HUES6 (cell line): ENCODE results near the gene PNMA6A.
"Not testable (repeated sequence)": the region's sequence is repeated elsewhere in the genome, so short reads cannot be mapped to it uniquely, and the experiment has no call there.

Experiments used
- H3K27ac ChIP-seq: 2 replicates; pipeline ENCODE4 v1.7.0; 2013; ENCODE audit warnings: low read depth, mild to moderate bottlenecking, low read length, inconsistent platforms
- H3K27me3 ChIP-seq: 2 replicates; pipeline ENCODE4 v1.6.1; 2013; ENCODE audit warnings: low read length; ENCODE audit not compliant: control insufficient read depth, insufficient read depth
- H3K36me3 ChIP-seq: 2 replicates; pipeline ENCODE4 v1.6.1; 2013; ENCODE audit warnings: low read length; ENCODE audit not compliant: control insufficient read depth, insufficient read depth
- H3K4me1 ChIP-seq: 2 replicates; pipeline ENCODE4 v1.6.1; 2013; ENCODE audit warnings: low read length; ENCODE audit not compliant: control insufficient read depth, insufficient read depth
- H3K4me3 ChIP-seq: 2 replicates; pipeline ENCODE4 v1.5.1; 2013; ENCODE audit warnings: low read depth, low read length
- H3K9ac ChIP-seq: one replicate; pipeline ENCODE4 v1.6.1; 2013; ENCODE audit warnings: mild to moderate bottlenecking, low read length
- H3K9me3 ChIP-seq: 2 replicates; pipeline ENCODE4 v1.6.1; 2013; ENCODE audit warnings: low read depth, low read length; ENCODE audit not compliant: control insufficient read depth, insufficient read depth

The PNMA6A gene

DNA sequence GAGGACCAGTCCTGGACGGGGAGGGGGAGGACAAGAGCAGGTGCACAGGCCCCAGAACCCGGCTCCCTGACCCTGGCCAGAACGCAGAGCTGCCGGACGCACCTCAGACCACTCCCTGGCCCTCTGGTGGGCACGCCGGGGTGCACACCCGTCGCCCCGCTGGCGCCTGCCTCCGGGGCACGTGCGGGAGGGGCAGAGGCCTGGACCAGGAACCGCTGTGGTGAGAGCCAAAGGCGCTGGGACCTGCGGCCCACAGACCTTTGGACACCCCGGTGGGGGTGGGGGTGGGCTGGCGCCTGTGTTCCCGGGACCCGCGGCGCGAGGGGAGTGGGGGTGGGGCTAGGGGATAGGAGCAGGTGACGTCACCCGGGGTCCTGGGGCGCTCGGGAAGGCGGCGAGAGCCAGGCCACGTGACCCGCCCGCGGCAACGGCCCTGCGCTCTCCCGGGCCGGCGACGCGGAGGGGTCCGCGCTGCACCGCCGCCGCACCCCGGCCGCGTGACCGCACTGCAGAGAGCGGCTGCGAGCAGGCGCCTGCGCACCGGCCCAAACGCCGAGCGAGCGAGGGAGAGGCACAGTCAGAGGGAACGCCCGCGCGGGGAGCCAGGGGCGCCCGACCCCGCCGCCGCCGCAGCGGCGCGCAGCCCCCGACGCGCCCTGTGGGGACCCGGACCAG, at the start of gene PNMA6A:
PNMA6A (plus strand) TSS at position 546 of the 675 bp plus-strand sequence. CDS start 609 bp downstream, outside the sequence.
- not testable (repeated sequence) for H3K27me3 ChIP-seq, H3K27ac ChIP-seq, H3K9me3 ChIP-seq, H3K4me1 ChIP-seq, H3K4me3 ChIP-seq, H3K9ac ChIP-seq, H3K36me3 ChIP-seq

DNA sequence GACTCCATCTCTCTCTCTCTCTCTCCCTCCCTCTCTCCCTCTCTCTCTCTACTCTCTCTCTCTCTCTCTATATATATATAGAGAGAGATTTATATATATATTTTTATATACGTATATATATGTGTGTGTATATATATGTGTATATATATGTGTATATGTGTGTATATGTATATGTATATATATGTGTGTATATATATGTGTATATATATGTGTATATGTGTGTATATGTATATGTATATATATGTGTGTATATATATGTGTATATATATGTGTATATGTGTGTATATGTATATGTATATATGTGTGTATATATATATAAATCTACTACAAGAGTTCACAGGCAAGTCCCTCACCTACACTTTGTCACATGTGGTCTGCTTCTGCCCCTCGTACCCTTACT, 45.8 kb upstream of the PNMA6A start:
- H3K27me3 ChIP-seq = peaks cover 16% of the 10 kb centered on the region
- not testable (repeated sequence) for H3K27ac ChIP-seq, H3K9ac ChIP-seq

DNA sequence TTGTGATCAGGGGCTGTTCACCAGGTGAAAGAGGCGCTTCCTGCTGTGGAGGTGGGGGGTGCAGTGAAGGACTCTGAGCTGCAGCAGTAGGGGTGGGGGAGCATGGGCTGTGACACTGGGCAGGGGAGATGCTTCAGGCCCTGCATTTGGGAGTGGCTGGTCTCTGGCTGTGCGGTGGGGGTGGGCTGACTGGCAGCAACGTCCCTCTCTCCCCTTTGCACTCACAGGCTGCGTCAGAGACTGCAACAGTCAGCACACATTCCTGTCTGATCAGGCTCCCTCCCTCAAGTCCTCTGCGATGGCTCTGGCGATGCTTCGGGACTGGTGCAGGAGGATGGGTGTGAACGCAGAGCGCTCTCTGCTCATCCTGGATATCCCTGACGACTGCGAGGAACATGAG, 43.8 kb upstream of the PNMA6A start:
- not testable (repeated sequence) for H3K4me3 ChIP-seq, H3K9ac ChIP-seq, H3K4me1 ChIP-seq, H3K27ac ChIP-seq, H3K36me3 ChIP-seq
- Histone ChIP-seq H3K27me3 (peaks cover 25% of the 10 kb centered on the region), H3K9me3 (peaks cover 33% of the 10 kb centered on the region; the same call in 1 of the 2 replicates)

More for the DNA sequence above, 45.8 kb upstream of the PNMA6A start:
- peaks cover 24% of the 10 kb centered on the region; the same call in 1 of the 2 replicates for H3K9me3 ChIP-seq
- not testable (repeated sequence) for H3K36me3 ChIP-seq, H3K4me3 ChIP-seq, H3K4me1 ChIP-seq

DNA sequence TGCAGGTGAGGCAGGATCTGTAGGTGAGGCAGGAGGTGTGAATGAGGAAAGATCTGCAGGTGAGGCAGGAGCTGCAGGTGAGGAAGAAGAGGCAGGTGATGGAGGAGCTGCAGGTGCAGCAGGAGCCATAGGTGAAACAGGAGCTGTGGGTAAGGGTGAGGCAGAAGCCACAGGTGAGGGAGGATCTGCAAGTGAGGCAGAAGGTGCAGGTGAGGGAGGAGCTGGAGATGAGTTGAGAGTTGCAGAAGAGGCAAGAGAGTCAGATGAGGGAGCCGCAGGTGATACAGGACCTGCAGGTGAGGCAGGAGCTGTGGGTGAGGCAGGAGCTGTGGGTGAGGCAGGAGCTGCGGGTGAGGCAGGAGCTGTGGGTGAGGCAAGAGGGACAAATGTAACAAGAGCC, 43.1 kb upstream of the PNMA6A start:
- no peaks in the 10 kb centered on the region for H3K4me1 ChIP-seq
- peaks cover 39% of the 10 kb centered on the region; the same call in 1 of the 2 replicates for H3K9me3 ChIP-seq
- H3K4me3 ChIP-seq = no peak overlapping the region
- peaks cover 25% of the 10 kb centered on the region for H3K27me3 ChIP-seq
- no peak overlapping the region for H3K27ac ChIP-seq
- H3K36me3 ChIP-seq = no peaks in the 10 kb centered on the region
- no peak overlapping the region for H3K9ac ChIP-seq

DNA sequence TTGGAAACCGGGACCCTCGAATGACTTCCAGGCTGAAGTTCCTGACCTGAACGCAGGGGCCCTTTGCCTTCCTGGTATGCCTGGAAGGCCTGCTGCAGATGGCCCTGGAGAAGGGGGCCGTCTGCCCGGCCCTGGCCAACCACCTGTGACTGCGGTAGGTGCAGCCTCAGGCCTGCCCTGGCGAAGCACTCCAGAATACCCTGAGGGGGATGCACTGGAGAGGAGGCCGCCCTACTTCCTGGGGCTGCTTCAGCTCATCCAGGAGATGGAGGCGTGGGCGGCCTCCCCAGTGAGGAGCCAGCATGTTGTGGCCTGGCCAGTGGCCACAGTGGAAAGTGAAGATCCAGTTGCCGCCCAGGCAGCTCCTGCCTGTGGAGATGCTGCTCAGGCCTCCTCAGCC, 42.4 kb upstream of the PNMA6A start:
- H3K36me3 ChIP-seq = no peaks in the 10 kb centered on the region
- peaks cover 25% of the 10 kb centered on the region for H3K27me3 ChIP-seq
- peaks cover 46% of the 10 kb centered on the region for H3K9me3 ChIP-seq
- H3K4me1 ChIP-seq = no peaks in the 10 kb centered on the region
- H3K9ac ChIP-seq = no peak overlapping the region
- H3K27ac ChIP-seq = no peak overlapping the region
- no peak overlapping the region for H3K4me3 ChIP-seq

DNA sequence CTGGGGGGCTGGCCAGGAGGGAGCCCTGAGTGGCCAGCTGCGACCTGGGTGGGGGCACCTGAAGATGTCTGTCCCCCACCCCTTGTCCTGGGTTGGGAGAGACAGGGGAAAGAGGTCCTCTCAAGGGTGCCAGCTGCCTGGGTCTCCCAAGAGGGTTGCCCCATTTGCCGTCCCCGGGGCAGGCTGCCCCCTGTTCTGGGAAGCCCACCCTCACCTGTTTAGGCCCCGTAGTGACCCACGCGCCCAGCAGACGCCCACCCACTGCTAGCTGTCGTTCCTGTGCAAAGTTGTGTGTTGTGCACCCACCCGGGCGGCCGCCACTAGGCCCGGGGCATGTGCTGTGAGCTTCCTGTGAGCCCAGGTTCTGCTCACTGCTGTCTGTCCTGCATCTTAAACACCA, 41.5 kb upstream of the PNMA6A start:
- Histone ChIP-seq H3K9ac (no peak overlapping the region), H3K36me3 (no peaks in the 10 kb centered on the region), H3K4me3 (no peak overlapping the region), H3K27me3 (peaks cover 23% of the 10 kb centered on the region), H3K27ac (no peak overlapping the region), H3K4me1 (no peaks in the 10 kb centered on the region), H3K9me3 (peaks cover 53% of the 10 kb centered on the region)

DNA sequence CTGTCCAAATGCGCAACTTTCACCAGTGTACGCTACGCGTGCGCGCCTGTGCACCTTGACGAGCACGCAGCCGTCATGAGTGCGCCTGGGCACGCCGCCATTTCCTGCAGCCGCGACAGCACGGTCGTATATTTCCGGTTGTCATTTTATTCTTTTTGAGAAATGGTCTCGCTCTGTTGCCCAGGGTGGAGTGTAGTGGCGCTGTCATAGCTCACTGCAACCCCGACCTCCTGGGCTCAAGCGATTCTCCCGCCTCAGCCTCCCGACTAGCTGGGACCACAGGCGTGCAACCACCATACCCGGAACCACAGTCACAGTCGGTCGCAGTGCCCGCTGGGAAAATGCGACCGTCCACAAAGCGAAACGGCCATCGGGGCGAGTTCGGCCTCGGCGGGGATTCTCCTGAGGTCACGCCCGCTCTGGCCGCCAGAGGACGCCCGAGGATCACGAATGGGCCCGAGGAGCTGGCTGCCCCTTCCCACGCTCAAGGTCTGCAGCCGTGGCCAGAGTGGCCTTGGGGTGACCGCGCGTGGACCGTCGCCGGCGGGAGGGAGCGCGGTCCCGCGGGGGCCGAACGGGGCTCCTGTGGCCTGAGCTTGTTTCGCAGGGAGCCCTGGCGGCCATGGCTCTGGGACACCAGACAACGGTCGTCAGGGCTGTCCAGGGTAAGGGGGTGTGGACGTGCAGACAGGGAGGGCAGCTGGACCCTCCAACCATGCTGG, 39.7 kb upstream of the PNMA6A start:
- Histone ChIP-seq H3K36me3 (no peaks in the 10 kb centered on the region), H3K27me3 (peaks cover 22% of the 10 kb centered on the region), H3K9me3 (peaks cover 51% of the 10 kb centered on the region), H3K9ac (no peak overlapping the region), H3K4me1 (no peaks in the 10 kb centered on the region), H3K4me3 (peak overlapping the region; percentile 45), H3K27ac (no peak overlapping the region)

DNA sequence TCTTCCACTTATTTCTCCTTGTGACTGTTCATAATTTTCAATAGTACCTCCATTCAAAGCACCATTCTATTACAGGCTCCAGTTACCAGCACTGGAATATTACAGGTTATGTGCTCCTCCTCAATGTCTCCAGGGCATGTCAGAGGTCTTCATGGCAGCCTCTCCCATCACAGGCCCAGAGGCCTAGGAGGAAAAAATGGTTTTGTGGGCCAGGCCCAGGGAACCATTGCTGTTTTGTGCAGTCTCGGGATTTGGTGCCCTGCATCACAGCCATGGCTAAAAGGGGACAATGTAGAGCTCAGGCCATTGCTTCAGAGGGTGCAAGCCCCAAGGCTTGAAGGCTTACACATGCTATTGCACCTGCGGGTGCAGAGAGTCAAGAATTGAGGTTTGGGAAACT, 23.2 kb upstream of the PNMA6A start:
- Histone ChIP-seq H3K27me3 (peaks cover 7% of the 10 kb centered on the region; the same call in 1 of the 2 replicates), H3K27ac (no peak overlapping the region), H3K36me3 (no peaks in the 10 kb centered on the region), H3K4me1 (no peaks in the 10 kb centered on the region), H3K9ac (no peak overlapping the region), H3K9me3 (peaks cover 56% of the 10 kb centered on the region), H3K4me3 (no peak overlapping the region)

DNA sequence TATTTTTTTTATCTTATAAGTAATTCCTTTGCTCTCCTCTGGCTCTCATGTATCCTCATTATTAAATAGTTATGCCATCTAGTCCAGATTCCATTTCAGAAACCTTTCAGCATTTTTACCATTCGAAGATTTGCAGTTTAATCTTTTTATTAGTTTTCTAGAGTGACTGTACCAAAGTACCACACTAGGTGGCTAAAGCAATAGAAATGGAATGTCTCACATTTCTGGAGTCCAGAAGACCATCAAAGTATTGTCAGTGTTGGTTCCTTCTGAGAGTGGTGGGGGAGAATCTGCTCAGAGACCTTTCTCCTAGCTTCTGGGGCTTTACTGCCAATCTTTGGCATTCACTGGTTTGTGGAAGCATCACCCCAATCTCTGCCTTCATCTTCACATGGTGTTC, 19.7 kb upstream of the PNMA6A start:
- no peak overlapping the region for H3K9ac ChIP-seq
- peaks cover 29% of the 10 kb centered on the region for H3K27me3 ChIP-seq

DNA sequence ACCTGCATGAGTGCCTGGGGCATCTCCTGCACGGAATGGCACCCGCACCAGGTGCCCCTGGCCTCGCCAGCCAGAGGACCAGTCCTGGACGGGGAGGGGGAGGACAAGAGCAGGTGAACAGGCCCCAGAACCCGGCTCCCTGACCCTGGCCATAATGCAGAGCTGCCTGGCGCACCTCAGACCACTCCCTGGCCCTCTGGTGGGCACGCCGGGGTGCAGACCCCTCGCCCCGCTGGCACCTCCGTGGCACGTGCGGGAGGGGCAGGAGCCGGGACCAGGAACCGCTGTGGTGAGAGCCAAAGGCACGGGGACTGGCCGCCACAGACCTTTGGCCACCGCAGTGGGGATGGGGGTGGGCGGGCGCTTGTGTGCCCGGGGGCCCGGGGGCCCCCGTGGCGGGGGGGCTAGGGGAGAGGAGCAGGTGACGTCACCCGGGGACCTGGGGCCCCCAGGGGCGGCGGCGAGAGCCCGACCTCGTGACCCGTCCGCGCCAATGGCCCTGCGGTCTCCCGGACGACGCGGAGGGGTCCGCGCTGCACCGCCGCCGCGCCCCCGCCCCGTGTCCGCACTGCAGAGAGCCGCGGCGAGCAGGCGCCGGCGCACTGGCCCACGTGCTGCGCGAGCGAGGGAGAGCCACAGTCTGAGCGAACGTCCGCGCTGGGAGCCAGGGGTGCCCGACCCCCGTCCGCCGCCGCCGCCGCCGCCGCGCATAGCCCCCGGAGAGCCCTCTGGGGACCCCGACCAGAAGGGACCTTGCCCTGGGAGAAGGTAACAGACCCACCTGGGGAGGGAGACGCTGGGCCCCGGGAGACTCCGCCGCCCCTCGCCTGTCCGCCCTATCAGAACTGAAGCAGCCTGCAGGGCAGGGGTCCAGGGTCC, 16.1 kb upstream of the PNMA6A start, which contains the start of gene PNMA3:
PNMA3 (plus strand) TSS at position 600 of the 879 bp plus-strand sequence. CDS start 586 bp downstream, outside the sequence.
- H3K9ac ChIP-seq = no peak within 1 kb of the TSS
- H3K27ac ChIP-seq = no peak within 1 kb of the TSS
- peaks cover 43% of the 10 kb centered on the region; the same call in 1 of the 2 replicates for H3K9me3 ChIP-seq
- H3K4me3 ChIP-seq = peak within 1 kb of the TSS; percentile 39
- H3K27me3 ChIP-seq = peaks cover 39% of the 10 kb centered on the region
- peaks cover 3% of the 10 kb centered on the region; the same call in 1 of the 2 replicates for H3K4me1 ChIP-seq
- no peaks in the 10 kb centered on the region for H3K36me3 ChIP-seq

More for the DNA sequence above, 19.7 kb upstream of the PNMA6A start:
- Histone ChIP-seq H3K9me3 (peaks cover 50% of the 10 kb centered on the region), H3K4me3 (no peak overlapping the region), H3K4me1 (peaks cover 3% of the 10 kb centered on the region; the same call in 1 of the 2 replicates), H3K36me3 (no peaks in the 10 kb centered on the region), H3K27ac (no peak overlapping the region)
